ENCODE measurements around the gene DSP. TPM values are rescaled to one million over a fixed set of nuclear protein-coding genes. Genes with fewer than 3 reads are reported as not detected.
A peak's percentile ranks its signal among the peaks of the same experiment; 100 is the strongest.

Gene DSP
- total RNA-seq, 1 donor from 2014 or later, result 172 TPM

- Mint-ChIP-seq H3K9me3 (no peaks in the 10 kb centered on the region), H3K27me3 (ENCODE audit: low read depth) (no peaks in the 10 kb centered on the region), H3K4me1 (no peaks in the 10 kb centered on the region), H3K36me3 (peaks cover 47% of the 10 kb centered on the region), H3K4me3 (no peak overlapping the region), H3K27ac (no peak overlapping the region)
- DNase-seq (ENCODE audit: low spot score in 2 of 2, unreplicated experiment in 2 of 2), result no peak
- TF ChIP-seq CTCF (IDR thresholded peaks at IDR 0.05; ENCODE audit: unreplicated experiment), result no peak
Measured at GRCh38 chr6:7579851-7580250, 38.4 kb downstream of the DSP start.

- no peak for DNase-seq (ENCODE audit: low spot score in 2 of 2, unreplicated experiment in 2 of 2)
- no peaks in the 10 kb centered on the region for H3K9me3 Mint-ChIP-seq
- no peaks in the 10 kb centered on the region for H3K4me1 Mint-ChIP-seq
- no peak for TF ChIP-seq CTCF (IDR thresholded peaks at IDR 0.05; ENCODE audit: unreplicated experiment)
- H3K27ac Mint-ChIP-seq, result no peak overlapping the region
- H3K36me3 Mint-ChIP-seq, result peaks cover 45% of the 10 kb centered on the region
- H3K27me3 Mint-ChIP-seq (ENCODE audit: low read depth), result no peaks in the 10 kb centered on the region
- H3K4me3 Mint-ChIP-seq, result no peak overlapping the region
Measured at GRCh38 chr6:7580537-7580926, 39.1 kb downstream of the DSP start.

GRCh38 chr6:7580927-7581618 lies 39.6 kb downstream of the DSP start:
- no peaks in the 10 kb centered on the region for H3K9me3 Mint-ChIP-seq
- H3K4me3 Mint-ChIP-seq, result no peak overlapping the region
- H3K4me1 Mint-ChIP-seq, result no peaks in the 10 kb centered on the region
- H3K27me3 Mint-ChIP-seq (ENCODE audit: low read depth), result no peaks in the 10 kb centered on the region
- H3K36me3 Mint-ChIP-seq, result peaks cover 41% of the 10 kb centered on the region
- no peak for DNase-seq (ENCODE audit: low spot score in 2 of 2, unreplicated experiment in 2 of 2)
- H3K27ac Mint-ChIP-seq, result no peak overlapping the region
- TF ChIP-seq CTCF (IDR thresholded peaks at IDR 0.05; ENCODE audit: unreplicated experiment), result no peak

GRCh38 chr6:7585287-7585930 lies 43.9 kb downstream of the DSP start:
- DNase-seq (ENCODE audit: low spot score in 2 of 2, unreplicated experiment in 2 of 2), result no peak
- no peak overlapping the region for H3K27ac Mint-ChIP-seq
- TF ChIP-seq CTCF (IDR thresholded peaks at IDR 0.05; ENCODE audit: unreplicated experiment), result no peak
- peaks cover 15% of the 10 kb centered on the region for H3K4me1 Mint-ChIP-seq
- no peaks in the 10 kb centered on the region for H3K9me3 Mint-ChIP-seq
- no peaks in the 10 kb centered on the region for H3K27me3 Mint-ChIP-seq (ENCODE audit: low read depth)
- H3K4me3 Mint-ChIP-seq, result no peak overlapping the region
- peaks cover 28% of the 10 kb centered on the region for H3K36me3 Mint-ChIP-seq

- no peaks in the 10 kb centered on the region for H3K9me3 Mint-ChIP-seq
- H3K4me1 Mint-ChIP-seq, result peaks cover 32% of the 10 kb centered on the region
- TF ChIP-seq CTCF (IDR thresholded peaks at IDR 0.05; ENCODE audit: unreplicated experiment), result no peak
- no peak overlapping the region for H3K4me3 Mint-ChIP-seq
- DNase-seq (ENCODE audit: low spot score in 2 of 2, unreplicated experiment in 2 of 2), result no peak
- peaks cover 25% of the 10 kb centered on the region for H3K36me3 Mint-ChIP-seq
- peak overlapping the region; percentile 62 for H3K27ac Mint-ChIP-seq
- no peaks in the 10 kb centered on the region for H3K27me3 Mint-ChIP-seq (ENCODE audit: low read depth)
Measured at GRCh38 chr6:7587631-7588100, 46.2 kb downstream of the DSP start.
